ENCODE results near the gene RAPGEF1. TPM values are rescaled to one million over a fixed set of nuclear protein-coding genes. Genes with fewer than 3 reads are reported as not detected.
A peak's percentile ranks its signal among the peaks of the same experiment; 100 is the strongest.

RAPGEF1 gene
- total RNA-seq, 4 donors from 2014 or later = 32.0 to 57.3 (median 38.9) TPM

DNA sequence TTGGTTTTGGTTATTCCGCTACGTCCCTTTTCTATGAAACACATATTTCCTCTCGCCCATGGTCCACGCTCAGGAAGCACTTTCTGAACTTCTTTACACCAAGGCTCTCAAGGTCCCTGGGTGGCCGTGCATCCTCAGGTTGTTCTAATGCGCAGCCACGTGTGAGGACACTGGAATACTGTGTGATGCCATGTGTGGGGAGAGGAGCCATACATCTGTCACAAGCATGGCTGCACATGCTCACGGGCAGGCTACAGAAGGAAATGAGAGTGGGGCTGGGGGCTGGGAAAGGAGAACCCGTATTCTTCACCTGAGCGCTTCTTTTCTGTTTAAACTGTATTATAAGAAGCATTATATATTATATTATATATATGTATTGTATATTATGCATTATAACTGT, 157.8 kb downstream of the RAPGEF1 start:
- 89 to 92% methylated on average over 10 of the region's 10 CpGs for WGBS, 2 donors
- DNase-seq (ENCODE audit: low spot score in 2 of 2) = no peak
- H3K27ac ChIP-seq = no peak overlapping the region
- H3K36me3 ChIP-seq = peaks cover 4 to 90% (median 33%) of the 10 kb centered on the region in 3 donors
- no peaks in the 10 kb centered on the region for H3K4me1 ChIP-seq
- no peaks in the 10 kb centered on the region for H3K9me3 ChIP-seq
- H3K4me3 ChIP-seq = no peak overlapping the region
- TF ChIP-seq EP300 (IDR thresholded peaks at IDR 0.05) (no peak), POLR2A (IDR thresholded peaks at IDR 0.05) (no peak)
- TF ChIP-seq, protein P1, sequence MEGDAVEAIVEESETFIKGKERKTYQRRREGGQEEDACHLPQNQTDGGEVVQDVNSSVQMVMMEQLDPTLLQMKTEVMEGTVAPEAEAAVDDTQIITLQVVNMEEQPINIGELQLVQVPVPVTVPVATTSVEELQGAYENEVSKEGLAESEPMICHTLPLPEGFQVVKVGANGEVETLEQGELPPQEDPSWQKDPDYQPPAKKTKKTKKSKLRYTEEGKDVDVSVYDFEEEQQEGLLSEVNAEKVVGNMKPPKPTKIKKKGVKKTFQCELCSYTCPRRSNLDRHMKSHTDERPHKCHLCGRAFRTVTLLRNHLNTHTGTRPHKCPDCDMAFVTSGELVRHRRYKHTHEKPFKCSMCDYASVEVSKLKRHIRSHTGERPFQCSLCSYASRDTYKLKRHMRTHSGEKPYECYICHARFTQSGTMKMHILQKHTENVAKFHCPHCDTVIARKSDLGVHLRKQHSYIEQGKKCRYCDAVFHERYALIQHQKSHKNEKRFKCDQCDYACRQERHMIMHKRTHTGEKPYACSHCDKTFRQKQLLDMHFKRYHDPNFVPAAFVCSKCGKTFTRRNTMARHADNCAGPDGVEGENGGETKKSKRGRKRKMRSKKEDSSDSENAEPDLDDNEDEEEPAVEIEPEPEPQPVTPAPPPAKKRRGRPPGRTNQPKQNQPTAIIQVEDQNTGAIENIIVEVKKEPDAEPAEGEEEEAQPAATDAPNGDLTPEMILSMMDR (IDR thresholded peaks at IDR 0.05) = no peak
- H3K27me3 ChIP-seq = no peaks in the 10 kb centered on the region

DNA sequence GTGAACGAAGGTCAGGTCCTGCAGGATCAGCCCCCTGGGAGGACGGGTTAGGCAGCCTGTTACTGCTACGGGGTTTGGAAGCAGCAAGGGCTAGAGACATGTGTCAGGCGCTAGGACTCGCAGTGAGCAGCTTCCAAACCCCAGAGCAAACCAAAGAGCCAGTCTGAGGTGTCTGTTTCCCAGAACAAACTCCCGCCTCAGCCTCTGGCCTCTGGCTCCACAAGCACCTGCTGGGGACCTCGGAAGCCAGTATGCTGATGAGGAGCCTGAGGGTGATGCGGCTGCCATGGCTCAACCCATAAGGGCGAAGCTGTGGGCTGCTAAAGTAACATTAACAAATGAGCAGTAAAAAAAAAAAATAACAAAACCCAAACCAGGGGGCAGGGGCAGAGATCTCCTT, 159.5 kb downstream of the RAPGEF1 start:
- Histone ChIP-seq H3K9me3 (no peaks in the 10 kb centered on the region), H3K4me3 (no peak overlapping the region), H3K36me3 (peaks cover 4 to 100% (median 33%) of the 10 kb centered on the region in 3 donors), H3K27ac (no peak overlapping the region), H3K4me1 (no peaks in the 10 kb centered on the region), H3K27me3 (no peaks in the 10 kb centered on the region)
- TF ChIP-seq EP300 (IDR thresholded peaks at IDR 0.05) = no peak
- TF ChIP-seq POLR2A (IDR thresholded peaks at IDR 0.05) = no peak
- TF ChIP-seq, protein P1 (IDR thresholded peaks at IDR 0.05) = no peak
- 91 to 96% methylated on average over 9 of the region's 9 CpGs for WGBS, 2 donors
- no peak for DNase-seq (ENCODE audit: low spot score in 2 of 2)

DNA sequence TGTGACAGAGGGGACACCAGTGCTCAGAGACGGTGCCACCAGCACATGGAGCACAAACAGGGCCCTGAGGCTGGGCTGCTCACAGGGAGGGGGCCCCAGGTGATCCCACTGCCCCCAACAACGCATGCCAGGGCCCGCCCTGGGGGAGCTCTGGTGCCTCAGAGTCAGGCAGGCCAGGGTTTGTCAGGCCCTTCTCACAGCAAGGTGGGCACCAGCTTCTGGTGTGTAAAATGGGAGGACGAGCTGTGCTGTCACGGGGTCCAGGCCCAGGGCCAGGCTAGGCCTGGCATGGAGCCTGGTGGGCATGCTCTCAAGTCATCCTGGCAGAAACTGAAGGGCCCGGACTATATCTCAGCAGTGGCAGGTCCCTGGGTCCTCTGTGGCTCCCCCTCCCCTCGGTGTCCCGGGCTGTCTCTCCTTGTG, 160.1 kb downstream of the RAPGEF1 start:
- Histone ChIP-seq H3K27ac (no peak overlapping the region), H3K9me3 (no peaks in the 10 kb centered on the region), H3K4me3 (no peak overlapping the region), H3K36me3 (peaks cover 4 to 100% (median 33%) of the 10 kb centered on the region in 3 donors), H3K27me3 (no peaks in the 10 kb centered on the region), H3K4me1 (no peaks in the 10 kb centered on the region)
- DNase-seq (ENCODE audit: low spot score in 2 of 2) = no peak
- no peak for TF ChIP-seq POLR2A (IDR thresholded peaks at IDR 0.05)
- TF ChIP-seq EP300 (IDR thresholded peaks at IDR 0.05) = no peak
- TF ChIP-seq, protein P1 (IDR thresholded peaks at IDR 0.05) = no peak
- WGBS, 2 donors = 79 to 92% methylated on average over 3 to 7 of the region's 8 CpGs

DNA sequence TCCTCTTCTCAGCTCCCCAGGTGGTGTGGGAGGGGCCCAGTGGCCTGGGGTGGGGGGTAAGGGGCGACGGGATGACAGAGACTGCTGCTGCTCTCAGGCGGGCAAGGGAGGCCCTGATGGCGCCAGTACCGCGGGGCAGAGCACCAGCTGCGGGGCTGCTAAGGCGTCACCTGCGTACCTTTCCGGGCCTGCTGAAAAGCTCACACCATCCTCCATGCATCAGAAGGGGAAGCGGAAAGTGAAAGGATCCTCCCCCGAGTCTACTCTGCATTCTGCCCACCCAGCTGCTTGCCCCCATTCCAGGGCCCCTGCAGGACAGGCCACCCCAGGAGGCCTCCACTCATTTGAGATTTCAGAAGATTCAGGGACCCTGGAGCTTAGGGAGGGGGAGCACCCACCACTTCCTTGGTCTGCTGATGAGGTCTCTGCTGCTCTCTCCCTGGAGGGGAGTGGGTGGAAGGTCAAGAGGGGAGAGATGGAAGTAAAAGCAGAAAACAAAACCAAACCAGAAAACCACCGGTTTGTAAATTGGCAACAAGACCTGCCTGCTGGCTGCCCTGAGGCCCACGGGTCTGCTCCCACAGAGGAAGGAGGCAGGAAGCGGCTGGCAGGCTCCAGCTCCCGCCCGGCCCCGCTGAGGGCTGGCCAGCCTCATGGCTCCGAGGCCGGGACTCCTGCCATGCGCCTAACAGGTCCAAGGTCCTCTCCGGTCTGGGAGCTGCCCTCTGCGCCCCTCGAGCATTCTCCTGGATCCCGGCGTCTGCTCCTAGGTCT, 161.0 kb downstream of the RAPGEF1 start:
- H3K9me3 ChIP-seq = no peaks in the 10 kb centered on the region
- H3K27me3 ChIP-seq = no peaks in the 10 kb centered on the region
- WGBS, 2 donors = 66 to 67% methylated on average over 26 of the region's 26 CpGs
- DNase-seq (ENCODE audit: low spot score in 2 of 2) = no peak
- peak overlapping the region in 1 of 4 donors; percentile 59 for H3K27ac ChIP-seq
- TF ChIP-seq POLR2A (IDR thresholded peaks at IDR 0.05) = no peak
- no peak for TF ChIP-seq EP300 (IDR thresholded peaks at IDR 0.05)
- TF ChIP-seq, protein P1 (IDR thresholded peaks at IDR 0.05) = no peak
- no peaks in the 10 kb centered on the region for H3K4me1 ChIP-seq
- H3K4me3 ChIP-seq = no peak overlapping the region
- H3K36me3 ChIP-seq = peaks cover 4 to 98% (median 28%) of the 10 kb centered on the region in 3 donors

DNA sequence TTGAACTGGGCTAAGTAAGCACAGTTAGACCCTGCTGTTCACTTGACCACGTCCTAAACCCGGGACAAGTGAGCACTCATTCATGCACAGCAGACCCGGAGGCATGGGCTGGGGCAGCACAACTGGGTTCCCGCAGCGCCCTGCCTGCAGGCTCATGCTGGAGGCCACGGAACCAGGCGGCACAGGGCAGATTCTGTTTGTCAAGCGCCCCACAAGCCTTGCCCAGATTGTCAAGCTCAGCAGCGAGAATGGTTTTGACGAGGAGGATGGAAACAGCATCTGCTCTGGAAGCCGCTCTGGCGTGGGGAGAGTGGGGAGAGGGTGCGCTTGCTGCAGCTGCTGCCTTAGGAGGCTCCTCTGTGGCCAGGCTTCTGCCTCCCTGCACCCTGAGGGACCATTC, 161.9 kb downstream of the RAPGEF1 start:
- H3K27me3 ChIP-seq = no peaks in the 10 kb centered on the region
- no peaks in the 10 kb centered on the region for H3K4me1 ChIP-seq
- DNase-seq (ENCODE audit: low spot score in 2 of 2) = no peak
- no peaks in the 10 kb centered on the region for H3K9me3 ChIP-seq
- H3K36me3 ChIP-seq = peaks cover 4 to 94% (median 22%) of the 10 kb centered on the region in 3 donors
- no peak overlapping the region for H3K4me3 ChIP-seq
- 72 to 82% methylated on average over 13 of the region's 13 CpGs for WGBS, 2 donors
- no peak for TF ChIP-seq POLR2A (IDR thresholded peaks at IDR 0.05)
- TF ChIP-seq, protein P1 (IDR thresholded peaks at IDR 0.05) = no peak
- TF ChIP-seq EP300 (IDR thresholded peaks at IDR 0.05) = no peak
- H3K27ac ChIP-seq = peak overlapping the region in 1 of 4 donors; percentile 59

All from tibial nerve (tissue), 4 donors.